ENCODE data around the gene PRC1.
"Not testable (repeated sequence)": the region's sequence is repeated elsewhere in the genome, so short reads cannot be mapped to it uniquely, and the experiment has no call there.

PRC1 gene

DNA sequence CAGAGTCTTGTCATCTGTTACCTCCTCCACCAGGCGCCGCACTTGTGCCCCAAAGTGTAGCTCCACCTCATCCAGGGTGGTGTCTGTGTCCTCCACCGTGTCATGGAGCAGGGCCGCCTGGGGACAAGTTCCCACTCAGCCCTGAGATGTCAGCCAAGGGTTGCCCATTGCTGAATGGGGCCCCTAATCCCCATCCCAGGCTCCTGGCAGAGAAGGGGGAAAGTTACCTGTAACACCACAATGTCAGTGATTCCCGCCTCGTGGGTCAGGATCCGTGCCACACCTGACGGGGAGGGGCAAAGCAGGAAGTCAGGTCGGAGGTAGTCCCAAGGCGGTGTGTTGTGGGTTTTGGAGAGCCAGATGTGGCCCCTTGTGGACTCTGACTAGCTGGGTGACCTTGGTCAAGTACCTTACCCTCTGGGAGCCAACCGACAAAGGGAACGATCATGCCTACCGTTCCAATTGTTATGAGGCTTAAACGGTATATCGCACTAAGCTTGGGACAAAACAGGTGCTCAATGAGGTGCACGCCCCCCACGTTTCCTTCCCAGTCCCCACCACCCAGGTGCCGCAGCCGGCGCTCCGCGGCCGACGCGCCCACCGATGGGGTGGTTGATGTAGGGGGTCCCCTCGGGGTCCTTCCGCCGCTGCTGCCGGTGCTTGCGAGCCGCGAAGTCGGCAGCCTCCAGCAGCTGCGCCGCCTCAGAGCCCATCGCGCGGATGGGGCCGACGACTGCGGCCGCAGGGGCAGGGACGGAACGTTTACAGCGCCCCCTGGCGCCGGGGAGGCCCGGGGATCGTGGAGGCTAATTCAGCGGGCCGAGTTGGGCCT is 62.3 kb downstream of the PRC1 start, which contains the start of gene HDDC3:
Gene HDDC3, minus strand, starts transcription at position 722 of the 832 bp plus-strand sequence. Its CDS starts 9 bp downstream, at position 713.
- peak; percentile 89 for DNase-seq

DNA sequence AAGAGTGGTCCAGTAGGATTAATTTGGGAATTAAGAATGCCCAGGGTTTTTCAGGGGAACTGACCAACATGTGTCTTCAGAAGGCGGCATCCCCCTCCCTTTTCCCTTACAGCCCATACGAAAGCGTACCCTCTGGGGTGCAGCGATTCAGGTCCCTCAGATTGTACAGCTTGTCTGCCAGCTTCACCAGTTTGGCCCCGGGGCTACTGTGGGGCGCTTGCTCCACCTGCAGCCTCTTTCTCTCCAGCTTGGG is 62.8 kb downstream of the PRC1 start:
- DNase-seq = no peak

DNA sequence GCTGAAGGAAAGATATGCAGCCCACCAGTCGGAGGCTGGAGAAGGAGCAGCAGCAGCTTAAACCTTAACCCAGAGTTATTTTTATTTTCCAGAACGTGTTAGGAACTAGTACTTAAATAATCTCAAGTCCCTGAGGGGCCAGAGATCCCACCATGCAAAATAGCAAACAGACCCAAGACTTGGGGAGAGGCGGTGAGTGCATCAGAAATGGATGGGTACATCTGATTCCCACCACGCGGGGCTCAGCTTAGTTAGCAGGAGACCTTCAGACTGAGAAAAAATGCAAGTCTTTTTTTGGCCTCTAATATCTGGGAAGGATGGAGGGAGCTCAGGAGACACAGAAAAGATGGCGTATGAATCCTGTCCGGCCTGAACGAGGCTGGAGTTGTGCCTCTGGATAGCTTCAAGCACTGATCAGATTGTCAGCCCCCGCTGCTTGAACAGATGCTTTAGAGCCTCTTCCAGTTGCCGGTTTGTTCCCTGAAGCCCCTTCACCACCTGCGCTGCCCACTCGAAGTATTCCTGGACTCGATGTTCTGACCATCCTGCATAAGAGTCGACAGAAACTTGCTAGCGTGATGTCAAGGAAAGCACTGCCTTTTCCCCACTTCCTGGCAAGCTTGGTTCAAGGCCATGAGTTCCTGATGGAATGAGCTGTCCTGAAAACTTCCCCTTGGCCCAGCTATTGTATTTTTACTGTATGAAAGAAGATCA is 63.3 kb downstream of the PRC1 start:
- no peak for DNase-seq

DNA sequence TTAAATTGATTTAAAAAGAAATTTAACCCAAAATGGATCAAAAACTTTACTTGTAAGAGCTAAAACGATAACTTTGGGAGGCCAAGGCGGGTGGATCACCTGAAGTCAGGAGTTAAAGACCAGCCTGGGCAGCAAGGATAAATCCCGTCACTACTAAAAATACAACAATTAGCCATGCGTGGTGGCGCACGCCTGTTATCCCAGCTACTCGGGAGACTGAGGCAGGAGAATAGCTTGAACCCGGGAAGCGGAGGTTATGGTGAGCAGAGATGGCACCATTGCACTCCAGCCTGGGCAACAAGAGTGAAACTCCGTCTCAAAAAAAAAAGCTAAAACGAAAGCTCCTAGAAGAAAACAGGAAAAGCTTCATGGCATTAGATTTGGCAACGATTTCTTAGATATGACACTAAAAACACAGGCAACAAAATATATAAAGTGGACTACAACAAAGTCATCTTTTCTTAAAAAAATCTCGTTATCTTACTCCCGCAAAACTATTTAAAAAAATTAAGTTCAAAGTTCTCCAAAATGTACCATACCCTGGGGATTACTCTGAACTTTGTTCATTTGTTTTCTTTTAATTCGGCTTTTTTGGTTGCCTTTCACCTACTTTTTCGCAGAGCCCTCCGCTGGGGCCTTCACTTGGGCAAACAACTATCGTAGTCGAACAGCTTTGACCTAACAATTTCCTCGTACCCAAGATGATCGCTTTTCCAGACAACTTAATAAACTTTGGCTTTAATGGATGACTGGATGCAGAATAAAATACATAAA is 64.9 kb downstream of the PRC1 start:
- no peak for DNase-seq

DNA sequence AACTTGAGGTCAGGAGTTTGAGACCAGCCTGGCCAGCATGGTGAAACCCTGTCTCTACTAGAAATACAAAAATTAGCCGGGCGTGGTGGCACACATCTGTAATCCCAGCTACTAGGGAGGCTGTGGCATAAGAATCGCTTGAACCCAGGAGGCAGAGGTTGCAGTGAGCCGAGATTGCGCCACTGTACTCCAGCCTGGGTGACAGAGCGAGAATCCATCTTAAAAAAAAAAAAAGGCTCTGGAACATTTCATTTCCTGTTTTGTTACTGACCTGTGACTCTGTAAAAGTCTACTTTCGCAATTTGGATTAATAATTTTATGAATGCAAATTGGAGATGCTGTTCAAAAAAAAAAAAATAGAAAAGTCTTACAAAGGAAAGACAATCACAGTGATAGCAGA is 66.2 kb downstream of the PRC1 start:
- not testable (repeated sequence) for DNase-seq

DNA sequence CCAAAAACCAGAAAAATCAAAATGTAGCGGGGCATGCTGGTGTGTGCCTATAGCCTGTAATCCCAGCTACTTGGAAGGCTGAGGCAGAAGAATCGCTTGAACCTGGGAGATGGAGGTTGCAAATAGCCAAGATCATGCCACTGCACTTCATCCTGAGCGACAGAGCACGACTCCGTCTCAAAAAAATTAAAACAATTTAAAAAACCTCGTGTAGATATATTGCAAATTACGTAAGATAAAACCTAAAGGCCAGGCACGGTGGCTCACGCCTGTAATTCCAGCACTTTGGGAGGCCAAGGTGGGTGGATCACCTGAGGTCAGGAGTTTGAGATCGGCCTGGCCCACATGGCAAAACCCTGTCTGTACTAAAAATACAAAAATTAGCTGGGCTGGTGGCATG is 67.6 kb downstream of the PRC1 start:
- not testable (repeated sequence) for DNase-seq

DNA sequence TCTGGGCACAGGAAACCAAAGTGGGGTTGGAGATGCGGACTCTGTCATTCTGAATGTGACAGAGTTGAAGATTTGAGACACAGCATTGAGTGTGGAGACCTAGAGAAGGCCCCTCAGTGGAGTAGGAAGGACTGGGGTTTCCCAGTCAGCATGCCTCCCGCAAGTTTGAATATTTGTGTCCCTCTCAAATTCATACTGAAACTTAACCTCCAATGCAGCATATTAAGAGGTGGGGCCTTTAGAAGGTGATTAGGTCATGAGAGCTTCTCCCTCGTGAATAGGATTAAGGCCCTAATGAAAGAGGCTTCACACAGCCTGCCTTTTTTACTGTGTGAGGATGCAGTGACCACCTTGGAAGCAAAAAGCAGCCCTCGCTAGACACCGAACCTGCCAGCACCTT is 70.0 kb downstream of the PRC1 start:
- DNase-seq = no peak

DNA sequence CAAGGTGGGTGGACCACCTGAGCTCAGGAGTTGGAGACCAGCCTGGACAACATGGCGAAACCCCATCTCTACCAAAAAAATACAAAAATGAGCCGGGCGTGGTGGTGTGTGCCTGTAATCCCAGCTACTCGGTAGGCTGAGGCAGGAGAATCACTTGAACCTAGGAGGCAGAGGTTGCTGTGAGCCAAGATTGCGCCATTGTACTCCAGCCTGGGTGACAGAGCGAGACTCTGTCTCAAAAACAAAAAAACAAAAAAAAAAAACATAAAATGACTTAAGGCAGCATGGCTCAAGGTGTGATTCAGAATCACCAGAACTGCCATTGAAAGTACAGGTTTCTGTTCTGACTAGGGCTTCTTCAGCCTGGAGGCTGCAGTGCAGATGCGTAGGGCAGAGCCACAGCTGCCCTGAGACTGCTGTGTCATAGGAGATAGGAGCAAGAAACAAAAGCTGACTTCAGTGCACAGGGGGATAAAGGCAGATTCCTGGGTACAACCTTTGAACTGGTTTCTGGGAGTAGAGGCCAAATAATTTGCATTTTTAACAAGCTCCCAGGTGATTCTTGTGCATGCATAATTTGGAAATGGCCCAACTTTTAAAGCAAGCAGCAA is 71.5 kb downstream of the PRC1 start:
- not testable (repeated sequence) for DNase-seq

DNA sequence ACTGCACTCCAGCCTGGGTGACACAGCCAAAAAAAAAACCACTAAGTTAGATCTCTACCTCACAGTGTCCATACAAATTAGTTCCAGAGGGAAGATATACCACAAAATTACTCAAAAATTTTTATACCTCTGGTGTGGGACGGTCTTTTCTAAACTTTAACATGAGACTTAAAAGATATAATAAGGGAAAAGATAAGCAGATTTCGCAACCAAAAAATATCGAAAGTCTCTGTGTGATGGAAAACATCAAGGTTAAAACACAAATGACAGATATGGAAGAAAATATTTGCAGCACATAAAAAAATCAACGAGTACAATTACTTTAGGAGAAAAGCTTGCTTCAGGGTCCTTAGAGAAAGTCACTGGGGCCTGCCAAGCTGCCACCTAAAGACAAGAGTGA is 72.4 kb downstream of the PRC1 start:
- no peak for DNase-seq

DNA sequence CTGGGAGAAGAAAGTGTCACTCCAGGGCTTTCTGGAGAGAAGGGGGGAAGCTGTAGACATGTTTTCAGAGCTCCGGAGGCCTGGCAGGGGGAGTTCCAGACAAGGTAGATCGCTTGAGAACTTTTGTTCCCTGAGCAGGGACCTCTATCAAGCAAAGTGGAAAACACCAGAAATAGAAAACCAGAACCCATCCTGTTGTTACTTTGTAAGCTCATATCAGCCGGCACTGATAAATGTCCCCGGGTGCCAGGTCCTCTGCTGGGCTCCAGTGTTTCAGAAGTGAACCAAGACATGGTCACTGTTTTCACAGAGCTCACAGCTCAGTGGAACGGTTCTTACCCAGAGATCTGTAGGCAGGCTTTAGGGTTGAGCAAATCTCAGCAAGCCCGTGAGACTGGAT is 75.5 kb downstream of the PRC1 start:
- DNase-seq = no peak

DNA sequence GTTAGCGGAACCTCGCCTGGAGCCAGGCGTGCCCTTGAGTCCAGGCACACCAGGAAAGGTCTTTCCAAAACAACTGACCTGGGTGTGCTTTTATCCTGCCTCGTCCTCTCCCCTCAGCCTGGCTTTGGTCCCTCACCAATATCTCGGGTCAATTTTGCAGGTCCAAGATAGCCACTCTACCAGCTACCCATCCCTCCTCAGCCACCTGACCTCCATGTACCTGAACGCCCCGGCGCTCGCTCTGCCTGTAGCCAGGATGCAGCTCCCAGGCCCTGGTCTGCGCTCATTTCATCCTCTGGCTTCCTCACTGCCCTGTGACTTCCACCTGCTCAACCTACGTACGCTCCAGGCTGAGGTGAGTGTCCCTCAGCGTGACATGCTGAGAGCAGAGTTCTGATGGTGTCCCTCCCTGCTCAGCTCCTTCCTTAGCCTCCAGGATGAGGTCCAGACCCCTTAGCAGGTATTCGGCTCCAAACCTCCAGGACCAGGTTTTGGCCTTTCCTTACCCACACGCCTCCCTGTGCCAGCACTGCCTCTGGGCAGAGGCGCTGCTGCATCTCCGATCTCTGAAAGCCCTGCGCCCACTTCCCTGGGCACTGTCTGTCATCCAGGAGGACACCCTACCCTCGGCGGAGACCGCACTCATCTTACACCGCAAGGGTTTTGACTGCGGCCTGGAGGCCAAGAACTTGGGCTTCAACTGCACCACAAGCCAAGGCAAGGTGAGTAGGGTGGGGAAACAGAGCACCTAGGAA is 76.1 kb downstream of the PRC1 start:
- no peak for DNase-seq

DNA sequence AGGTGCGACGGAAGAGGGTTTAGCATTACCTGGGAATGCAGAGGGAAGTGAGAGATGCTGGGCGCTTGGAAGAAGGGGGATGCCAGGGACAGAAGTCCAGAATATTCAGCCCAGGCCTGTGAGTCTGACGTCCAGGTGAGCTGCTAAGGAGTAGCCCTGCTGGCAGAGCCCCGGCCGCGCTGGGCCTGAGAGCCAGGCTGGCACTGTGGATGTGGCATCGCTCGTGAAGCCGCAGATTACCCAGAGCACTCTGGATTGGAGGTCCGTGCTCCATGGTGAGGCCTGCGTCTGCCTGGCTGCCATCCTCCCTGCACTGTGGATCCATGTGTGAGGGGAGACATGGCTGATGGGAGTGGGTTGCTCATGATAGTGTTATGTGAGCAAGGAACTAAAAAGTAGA is 76.8 kb downstream of the PRC1 start:
- no peak for DNase-seq

DNA sequence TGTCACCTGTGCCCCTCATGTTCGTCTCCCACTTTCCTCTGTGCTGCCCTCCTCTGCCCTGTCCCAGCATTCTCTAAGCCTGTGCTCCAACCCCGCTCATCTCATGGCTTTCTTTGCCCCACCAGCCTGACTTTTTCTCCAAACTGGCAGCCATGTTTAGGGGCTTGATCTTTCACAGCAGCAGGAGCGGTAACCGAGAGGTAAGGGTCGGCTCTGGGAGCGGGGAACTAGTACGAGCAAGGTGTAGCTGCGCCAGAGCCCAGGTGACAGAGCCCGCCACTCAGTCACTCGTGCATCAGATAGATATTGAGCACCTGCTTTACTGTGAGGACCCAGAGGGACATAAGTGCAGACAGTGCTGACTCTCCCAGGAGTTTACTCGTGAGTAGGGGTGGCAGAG is 77.9 kb downstream of the PRC1 start:
- DNase-seq = no peak

All from left hindlimb (tissue), 1 donor.